IMR-90 (cell line): ENCODE data around the gene AHI1. TPM values are rescaled to one million over a fixed set of nuclear protein-coding genes. Genes with fewer than 3 reads are reported as not detected.

Experiments used
- ATAC-seq: fragments of 200-7000 bp; cut with Tn5 transposase; 2 replicates; pipeline ENCODE4 v1.9.1; 2020; ENCODE audit warnings: low read depth, mild to moderate bottlenecking, moderate library complexity
- BruUV-seq: library from RNA; stranded (reverse); fragments of 400-500 nt; replicated peaks from 2 replicates; lab custom pipeline; 2021; lab: Mats Ljungman, UMichigan
- CTCF ChIA-PET: fragments of 300-600 bp; formaldehyde crosslinking; extraction: SDS; loops from one replicate; lab custom pipeline; 2021; ENCODE audit warnings: antibody characterized with exemption; lab: Yijun Ruan, JAX
- POLR2A ChIA-PET: fragments of 300-600 bp; sonication (Branson Sonifier 250); formaldehyde crosslinking; loops from one replicate; lab custom pipeline; 2022; ENCODE audit warnings: antibody characterized with exemption; ENCODE audit not compliant: unreplicated experiment; lab: Charles Lee
- DNase-seq: peaks from one replicate; pipeline ENCODE4 v3.0.0; 2013
- H2AFZ ChIP-seq: replicated peaks from 2 replicates; pipeline ENCODE3; 2013; ENCODE audit warnings: low read length, mild to moderate bottlenecking; ENCODE audit not compliant: poor library complexity
- H2AK5ac ChIP-seq: 2 replicates; pipeline ENCODE4 v1.6.1; 2013; ENCODE audit warnings: low read depth, low read length, inconsistent platforms
- H2AK9ac ChIP-seq: replicated peaks from 2 replicates; pipeline ENCODE3; 2013; ENCODE audit warnings: mild to moderate bottlenecking, low read depth, low read length, moderate library complexity; ENCODE audit not compliant: poor library complexity
- H2BK120ac ChIP-seq: 2 replicates; pipeline ENCODE4 v1.6.1; 2013; ENCODE audit warnings: low read depth, low read length, inconsistent platforms
- H2BK15ac ChIP-seq: 3 replicates; pipeline ENCODE4 v1.6.1; 2013; ENCODE audit warnings: low read depth, low read length, inconsistent platforms
- H2BK20ac ChIP-seq: 2 replicates; pipeline ENCODE4 v1.6.1; 2013; ENCODE audit warnings: low read depth, mild to moderate bottlenecking, inconsistent platforms, low read length, moderate library complexity
- H2BK5ac ChIP-seq: 2 replicates; pipeline ENCODE4 v1.6.1; 2013; ENCODE audit warnings: mild to moderate bottlenecking, low read depth, low read length, inconsistent platforms; ENCODE audit not compliant: poor library complexity, severe bottlenecking
- H3K14ac ChIP-seq: replicated peaks from 2 replicates; pipeline ENCODE4 v1.6.1; 2013; ENCODE audit warnings: low read depth, low read length, inconsistent platforms
- H3K18ac ChIP-seq: 2 replicates; pipeline ENCODE4 v1.6.1; 2013; ENCODE audit warnings: low read depth, low read length, control low read depth
- H3K23ac ChIP-seq: 2 replicates; pipeline ENCODE4 v1.6.1; 2013; ENCODE audit warnings: low read depth, low read length, inconsistent platforms
- H3K27ac ChIP-seq: 2 replicates; pipeline ENCODE4 v1.5.1; 2013; ENCODE audit warnings: mild to moderate bottlenecking, control low read depth, low read length; ENCODE audit not compliant: insufficient read depth
- H3K27me3 ChIP-seq: 2 replicates; pipeline ENCODE4 v1.6.1; 2013; ENCODE audit warnings: low read length; ENCODE audit not compliant: control insufficient read depth, insufficient read depth
- H3K36me3 ChIP-seq: 2 replicates; pipeline ENCODE4 v1.6.1; 2013; ENCODE audit warnings: low read length, mixed read lengths; ENCODE audit not compliant: control insufficient read depth, insufficient read depth
- H3K4ac ChIP-seq: 2 replicates; pipeline ENCODE4 v1.6.1; 2013; ENCODE audit warnings: low read depth, low read length, inconsistent platforms
- H3K4me1 ChIP-seq: 2 replicates; pipeline ENCODE4 v1.6.1; 2013; ENCODE audit warnings: low read length, mixed read lengths; ENCODE audit not compliant: control insufficient read depth, insufficient read depth
- H3K4me2 ChIP-seq: 2 replicates; pipeline ENCODE4 v1.6.1; 2013; ENCODE audit warnings: low read depth, mild to moderate bottlenecking, control low read depth, low read length, moderate library complexity
- H3K4me3 ChIP-seq: 2 replicates; pipeline ENCODE4 v1.5.1; 2013; ENCODE audit warnings: low read depth, mild to moderate bottlenecking, control low read depth, low read length, moderate library complexity; ENCODE audit not compliant: insufficient read depth
- H3K56ac ChIP-seq: 2 replicates; pipeline ENCODE4 v1.6.1; 2013; ENCODE audit warnings: low read length, inconsistent platforms; ENCODE audit not compliant: insufficient read depth; ENCODE audit errors: extremely low read depth
- H3K79me1 ChIP-seq, 2 experiments: 2 replicates each; pipeline ENCODE4 v1.6.1; 2013; ENCODE audit warnings: low read length in 2 of 2, inconsistent platforms in 1 of 2, low read depth in 1 of 2
- H3K9ac ChIP-seq: 2 replicates; pipeline ENCODE4 v1.6.1; 2013; ENCODE audit warnings: low read depth, low read length, control low read depth
- H3K9me1 ChIP-seq: 2 replicates; pipeline ENCODE4 v1.6.1; 2013; ENCODE audit warnings: low read length, inconsistent platforms; ENCODE audit not compliant: insufficient read depth
- H3K9me3 ChIP-seq: 2 replicates; pipeline ENCODE4 v1.6.1; 2013; ENCODE audit warnings: low read length; ENCODE audit not compliant: control insufficient read depth, insufficient read depth
- H4K20me1 ChIP-seq: 2 replicates; pipeline ENCODE4 v1.6.1; 2013; ENCODE audit warnings: low read length, inconsistent platforms; ENCODE audit not compliant: insufficient read depth
- H4K5ac ChIP-seq: 2 replicates; pipeline ENCODE4 v1.6.1; 2013; ENCODE audit warnings: mild to moderate bottlenecking, low read depth, low read length, control low read depth
- H4K8ac ChIP-seq, 2 experiments: 2 replicates each; pipeline ENCODE4 v1.6.1; 2013; ENCODE audit warnings: low read depth in 2 of 2, low read length in 2 of 2, control low read depth in 1 of 2, inconsistent platforms in 1 of 2
- H4K91ac ChIP-seq: 2 replicates; pipeline ENCODE4 v1.6.1; 2013; ENCODE audit warnings: low read depth, low read length, inconsistent platforms; ENCODE audit not compliant: insufficient read depth
- BHLHE40 ChIP-seq: fragments of 150-350 bp; IDR thresholded peaks from 2 replicates; pipeline ENCODE4 v1.6.1; 2016; ENCODE audit warnings: mild to moderate bottlenecking, low read depth, low read length
- CEBPB ChIP-seq: IDR thresholded peaks from 2 replicates; pipeline ENCODE4 v1.6.1; 2012; ENCODE audit warnings: low read depth, low read length, improper control_type of control experiment
- CHD1 ChIP-seq: IDR thresholded peaks from 2 replicates; pipeline ENCODE4 v1.6.1; 2012; ENCODE audit warnings: low read depth, low read length, improper control_type of control experiment
- FOS ChIP-seq: fragments of 150-350 bp; IDR thresholded peaks from 2 replicates; pipeline ENCODE4 v1.6.1; 2016; ENCODE audit warnings: low read depth, low read length
- MAFK ChIP-seq: IDR thresholded peaks from 2 replicates; pipeline ENCODE4 v1.6.1; 2012; ENCODE audit warnings: low read depth, low read length, improper control_type of control experiment
- MAZ ChIP-seq: IDR thresholded peaks from 2 replicates; pipeline ENCODE4 v1.6.1; 2012; ENCODE audit warnings: low read depth, mild to moderate bottlenecking, low read length, improper control_type of control experiment, moderate library complexity, borderline replicate concordance
- RAD21 ChIP-seq: IDR thresholded peaks from 2 replicates; pipeline ENCODE4 v1.6.1; 2012; ENCODE audit warnings: low read length, improper control_type of control experiment
- RCOR1 ChIP-seq: IDR thresholded peaks from 2 replicates; pipeline ENCODE4 v1.6.1; 2012; ENCODE audit warnings: mild to moderate bottlenecking, low read length, improper control_type of control experiment; ENCODE audit not compliant: insufficient replicate concordance
- RFX5 ChIP-seq: IDR thresholded peaks from 2 replicates; pipeline ENCODE4 v1.8.0; 2012; ENCODE audit warnings: low read depth, mild to moderate bottlenecking, low read length, moderate library complexity
- WGBS, 2 experiments: methylation state at CpG; one replicate each; pipeline versions ENCODE4 v1.1.5 to v1.1.7; 2013; ENCODE audit warnings: missing lambda C conversion rate in 2 of 2; ENCODE audit not compliant: insufficient read length in 1 of 2; ENCODE audit errors: extremely low coverage in 2 of 2; 5-methylcytosine and 5-hydroxymethylcytosine counted together
- dilution Hi-C: fragments of 300-500 bp; cut with HindIII; formaldehyde crosslinking; loops from one replicate; pipeline ENCODE4 v1.14.3; 2018; ENCODE audit warnings: low sequenced_read_pairs; ENCODE audit not compliant: unreplicated experiment
- in situ Hi-C: fragments of 300-500 bp; cut with MboI; formaldehyde crosslinking; loops from 3 replicates; pipeline ENCODE4 v1.14.3; 2019; ENCODE audit warnings: low sequenced_read_pairs, inconsistent platforms, mixed read lengths
- intact Hi-C: fragments of 100-400 bp; cut with micrococcal nuclease; formaldehyde crosslinking; loops from 2 replicates; pipeline ENCODE4 v1.10.0; 2022
- polyA plus RNA-seq, 3 experiments: library from polyadenylated mRNA; depleted of rRNA; stranded (reverse); fragments of >200 nt; gene quantifications; 2 replicates each; pipeline ENCODE4 v1.2.3, GENCODE V29; 2012; ENCODE audit warnings: low replicate concordance in 1 of 3
- total RNA-seq: library from RNA; depleted of rRNA; stranded (reverse); fragments of >200 nt; gene quantifications from 2 replicates; pipeline ENCODE4 v1.2.3, GENCODE V29; 2012
- TF ChIP-seq, protein P1 (sequence below): fragments of 150-350 bp; IDR thresholded peaks from 2 replicates; pipeline ENCODE4 v1.6.1; 2016; ENCODE audit warnings: low read depth, mild to moderate bottlenecking, low read length, moderate library complexity, borderline replicate concordance
- TF ChIP-seq, protein P2 (sequence below): conservative IDR thresholded peaks from 2 replicates; pipeline ENCODE4 v1.5.1; 2012; ENCODE audit warnings: mild to moderate bottlenecking, low read depth, low read length, improper control_type of control experiment

Gene AHI1
- total and polyA plus RNA-seq, 2 of the 4 experiments (the other 2 are of a cell fraction), result 9.5 to 19.4 TPM

DNA sequence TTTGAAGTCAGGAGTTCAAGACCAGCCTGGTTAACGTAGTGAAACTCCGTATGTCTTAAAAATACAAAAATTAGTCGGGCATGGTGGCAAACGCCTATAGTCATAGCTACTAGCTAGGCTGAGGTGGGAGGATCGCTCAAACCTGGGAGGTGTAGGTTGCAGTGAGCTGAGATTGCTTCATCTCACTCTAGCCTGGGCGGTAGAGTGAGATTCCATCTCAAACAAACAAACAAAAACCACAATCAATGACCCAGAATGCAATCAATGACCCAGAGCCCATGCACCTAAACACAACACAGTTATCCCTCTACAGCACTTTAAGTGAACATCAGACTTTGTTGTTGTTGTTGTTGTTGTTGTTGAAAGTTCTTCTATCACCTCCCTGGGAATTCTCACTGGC, 238.6 kb downstream of the AHI1 start:
- Histone ChIP-seq H2BK120ac (no peak overlapping the region), H4K8ac (no peak overlapping the region), H3K18ac (no peak overlapping the region), H2AK5ac (no peak overlapping the region), H4K20me1 (no peaks in the 10 kb centered on the region), H3K23ac (no peak overlapping the region), H3K27me3 (peaks cover 13% of the 10 kb centered on the region), H3K79me1 (no peaks in the 10 kb centered on the region), H3K9me3 (no peaks in the 10 kb centered on the region), H3K4ac (no peak overlapping the region), H3K4me3 (no peak overlapping the region), H3K9me1 (no peaks in the 10 kb centered on the region), H2AFZ (no peak overlapping the region), H3K14ac (no peak overlapping the region), H3K4me1 (no peaks in the 10 kb centered on the region), H2BK15ac (no peak overlapping the region), H4K91ac (no peak overlapping the region), H3K9ac (no peak overlapping the region), H2BK5ac (no peak overlapping the region), H3K56ac (no peak overlapping the region), H3K4me2 (no peak overlapping the region), H3K27ac (no peak overlapping the region), H4K5ac (no peak overlapping the region), H3K36me3 (no peaks in the 10 kb centered on the region), H2BK20ac (no peak overlapping the region), H2AK9ac (no peak overlapping the region)
- POLR2A ChIA-PET, result no interaction called here
- no TSS peak for BruUV-seq
- DNase-seq (no peak), ATAC-seq (no peak)
- intact Hi-C loops, result no loop called here
- dilution Hi-C loops, result no loop called here
- TF ChIP-seq RAD21 (no peak), BHLHE40 (no peak), MAZ (no peak), CHD1 (no peak), RFX5 (no peak), CEBPB (no peak), FOS (no peak), MAFK (no peak), RCOR1 (no peak)
- TF ChIP-seq, protein P1, sequence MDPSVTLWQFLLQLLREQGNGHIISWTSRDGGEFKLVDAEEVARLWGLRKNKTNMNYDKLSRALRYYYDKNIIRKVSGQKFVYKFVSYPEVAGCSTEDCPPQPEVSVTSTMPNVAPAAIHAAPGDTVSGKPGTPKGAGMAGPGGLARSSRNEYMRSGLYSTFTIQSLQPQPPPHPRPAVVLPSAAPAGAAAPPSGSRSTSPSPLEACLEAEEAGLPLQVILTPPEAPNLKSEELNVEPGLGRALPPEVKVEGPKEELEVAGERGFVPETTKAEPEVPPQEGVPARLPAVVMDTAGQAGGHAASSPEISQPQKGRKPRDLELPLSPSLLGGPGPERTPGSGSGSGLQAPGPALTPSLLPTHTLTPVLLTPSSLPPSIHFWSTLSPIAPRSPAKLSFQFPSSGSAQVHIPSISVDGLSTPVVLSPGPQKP, result no peak
- TF ChIP-seq, protein P2, sequence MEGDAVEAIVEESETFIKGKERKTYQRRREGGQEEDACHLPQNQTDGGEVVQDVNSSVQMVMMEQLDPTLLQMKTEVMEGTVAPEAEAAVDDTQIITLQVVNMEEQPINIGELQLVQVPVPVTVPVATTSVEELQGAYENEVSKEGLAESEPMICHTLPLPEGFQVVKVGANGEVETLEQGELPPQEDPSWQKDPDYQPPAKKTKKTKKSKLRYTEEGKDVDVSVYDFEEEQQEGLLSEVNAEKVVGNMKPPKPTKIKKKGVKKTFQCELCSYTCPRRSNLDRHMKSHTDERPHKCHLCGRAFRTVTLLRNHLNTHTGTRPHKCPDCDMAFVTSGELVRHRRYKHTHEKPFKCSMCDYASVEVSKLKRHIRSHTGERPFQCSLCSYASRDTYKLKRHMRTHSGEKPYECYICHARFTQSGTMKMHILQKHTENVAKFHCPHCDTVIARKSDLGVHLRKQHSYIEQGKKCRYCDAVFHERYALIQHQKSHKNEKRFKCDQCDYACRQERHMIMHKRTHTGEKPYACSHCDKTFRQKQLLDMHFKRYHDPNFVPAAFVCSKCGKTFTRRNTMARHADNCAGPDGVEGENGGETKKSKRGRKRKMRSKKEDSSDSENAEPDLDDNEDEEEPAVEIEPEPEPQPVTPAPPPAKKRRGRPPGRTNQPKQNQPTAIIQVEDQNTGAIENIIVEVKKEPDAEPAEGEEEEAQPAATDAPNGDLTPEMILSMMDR, result no peak
- CTCF ChIA-PET, result no interaction called here
- WGBS, 2 experiments, result no CpG with 5 or more reads among the region's 6 CpGs
- in situ Hi-C loops, result no loop called here
